A673 (cell line): Measurements from ENCODE around the gene XYLB. TPM values are rescaled to one million over a fixed set of nuclear protein-coding genes. Genes with fewer than 3 reads are reported as not detected.

ENCODE experiments used
- BruUV-seq: library from RNA; stranded (reverse); fragments of 400-500 nt; replicated peaks from 2 replicates; lab custom pipeline; 2021; lab: Mats Ljungman, UMichigan
- CTCF ChIA-PET: fragments of 300-600 bp; sonication (Branson Sonifier 250); formaldehyde crosslinking; loops from one replicate; lab custom pipeline; 2022; ENCODE audit warnings: antibody characterized with exemption; lab: Charles Lee
- POLR2A ChIA-PET: fragments of 300-600 bp; sonication (Branson Sonifier 250); formaldehyde crosslinking; loops from one replicate; lab custom pipeline; 2022; ENCODE audit warnings: antibody characterized with exemption; ENCODE audit not compliant: low non-redundant PET; lab: Charles Lee
- DNase-seq: peaks from one replicate; pipeline ENCODE4 v3.0.0-alpha.2; 2015; ENCODE audit warnings: low spot score
- H3K27ac ChIP-seq: fragments of 200-600 bp; sonication (generic); 2 replicates; pipeline ENCODE4 v1.5.1; 2016; ENCODE audit warnings: mixed run types, low read depth, mild to moderate bottlenecking, mixed read lengths, antibody characterized with exemption, low read length; ENCODE audit not compliant: poor library complexity, severe bottlenecking
- H3K27me3 ChIP-seq: fragments of 200-600 bp; sonication (generic); replicated peaks from 2 replicates; pipeline ENCODE4 v1.6.1; 2017; ENCODE audit warnings: mixed run types, low read depth, mild to moderate bottlenecking, mixed read lengths, antibody characterized with exemption, low read length; ENCODE audit not compliant: insufficient read depth, poor library complexity
- H3K36me3 ChIP-seq: fragments of 200-600 bp; sonication (generic); 2 replicates; pipeline ENCODE4 v1.6.1; 2016; ENCODE audit warnings: mixed run types, mild to moderate bottlenecking, mixed read lengths, antibody characterized with exemption, low read length; ENCODE audit not compliant: insufficient read depth, poor library complexity, severe bottlenecking
- H3K4me1 ChIP-seq: fragments of 200-600 bp; sonication (generic); 2 replicates; pipeline ENCODE4 v1.6.1; 2017; ENCODE audit warnings: mixed run types, mild to moderate bottlenecking, mixed read lengths, antibody characterized with exemption, low read length; ENCODE audit not compliant: insufficient read depth, poor library complexity, severe bottlenecking
- H3K4me3 ChIP-seq: fragments of 200-600 bp; sonication (generic); 2 replicates; pipeline ENCODE4 v1.5.1; 2016; ENCODE audit warnings: low read depth, mixed run types, mild to moderate bottlenecking, mixed read lengths, low read length; ENCODE audit not compliant: poor library complexity, severe bottlenecking
- H3K9me3 ChIP-seq: fragments of 200-600 bp; sonication (generic); 2 replicates; pipeline ENCODE4 v1.6.1; 2016; ENCODE audit warnings: mixed run types, low read depth, mild to moderate bottlenecking, mixed read lengths, antibody characterized with exemption, low read length; ENCODE audit not compliant: poor library complexity, severe bottlenecking
- CTCF ChIP-seq: fragments of 300-800, 200-600 bp; sonication (generic); conservative IDR thresholded peaks from 2 replicates; pipeline ENCODE4 v1.5.1; 2017; ENCODE audit warnings: low read depth, mild to moderate bottlenecking, antibody characterized with exemption, low read length, moderate library complexity, mixed read lengths
- EZH2 ChIP-seq: fragments of 200-600 bp; sonication (generic); IDR thresholded peaks from 2 replicates; pipeline ENCODE4 v1.6.1; 2017; ENCODE audit warnings: borderline replicate concordance, low read depth, mild to moderate bottlenecking, mixed read lengths, antibody characterized with exemption, low read length; ENCODE audit not compliant: poor library complexity, severe bottlenecking
- intact Hi-C: fragments of 100-400 bp; cut with micrococcal nuclease; formaldehyde crosslinking; loops from one replicate; pipeline ENCODE4 v1.10.0; 2022; ENCODE audit not compliant: unreplicated experiment
- total RNA-seq: library from RNA; stranded (reverse); gene quantifications from 2 replicates; pipeline ENCODE4 v1.2.3, GENCODE V29; 2021

Gene XYLB
- total RNA-seq, 1 experiment from 2014 or later, result 3.6 TPM

GRCh38 chr3:38370861-38371260 lies 24.3 kb downstream of the XYLB start:
- POLR2A ChIA-PET, result no interaction called here

GRCh38 chr3:38371541-38372213 lies 25.1 kb downstream of the XYLB start:
- POLR2A ChIA-PET, result no interaction called here

More at GRCh38 chr3:38370861-38371260, 24.3 kb downstream of the XYLB start:
- CTCF ChIA-PET, result no interaction called here
- H3K9me3 ChIP-seq, result no peaks in the 10 kb centered on the region
- no TSS peak for BruUV-seq
- no peak for DNase-seq
- no peaks in the 10 kb centered on the region for H3K36me3 ChIP-seq
- intact Hi-C loops, result no loop called here
- no peaks in the 10 kb centered on the region for H3K4me1 ChIP-seq
- no peaks in the 10 kb centered on the region for H3K27me3 ChIP-seq
- H3K4me3 ChIP-seq, result no peak overlapping the region
- no peak overlapping the region for H3K27ac ChIP-seq
- TF ChIP-seq EZH2, result no peak
- TF ChIP-seq CTCF, result no peak

GRCh38 chr3:38372214-38372601 lies 25.6 kb downstream of the XYLB start:
- DNase-seq, result no peak
- ChIA-PET POLR2A (no interaction called here), CTCF (no interaction called here)
- BruUV-seq, result no TSS peak
- H3K36me3 ChIP-seq, result no peaks in the 10 kb centered on the region
- intact Hi-C loops, result no loop called here
- no peaks in the 10 kb centered on the region for H3K9me3 ChIP-seq
- no peak overlapping the region for H3K27ac ChIP-seq
- TF ChIP-seq CTCF, result no peak
- no peak for TF ChIP-seq EZH2
- H3K4me3 ChIP-seq, result no peak overlapping the region
- no peaks in the 10 kb centered on the region for H3K4me1 ChIP-seq
- no peaks in the 10 kb centered on the region for H3K27me3 ChIP-seq

More at GRCh38 chr3:38371541-38372213, 25.1 kb downstream of the XYLB start:
- no peak for DNase-seq
- intact Hi-C loops, result no loop called here
- Histone ChIP-seq H3K9me3 (no peaks in the 10 kb centered on the region), H3K27ac (no peak overlapping the region), H3K27me3 (no peaks in the 10 kb centered on the region), H3K4me3 (no peak overlapping the region), H3K36me3 (no peaks in the 10 kb centered on the region), H3K4me1 (no peaks in the 10 kb centered on the region)
- no peak for TF ChIP-seq CTCF
- no peak for TF ChIP-seq EZH2
- no TSS peak for BruUV-seq
- CTCF ChIA-PET, result no interaction called here
